NB4 (cell line): ENCODE results near the gene RDH11.
"Not testable (repeated sequence)": the region's sequence is repeated elsewhere in the genome, so short reads cannot be mapped to it uniquely, and the experiment has no call there.

ENCODE experiments used
- CTCF ChIP-seq: IDR thresholded peaks from one replicate; pipeline ENCODE4 v1.5.1; 2012; ENCODE audit warnings: low read depth, low read length
- MAX ChIP-seq: IDR thresholded peaks from 2 replicates; pipeline ENCODE4 v1.6.1; 2011; ENCODE audit warnings: low read depth, low read length
- MYC ChIP-seq: IDR thresholded peaks from 2 replicates; pipeline ENCODE4 v1.6.1; 2011; ENCODE audit warnings: low read depth, low read length
- POLR2A ChIP-seq: IDR thresholded peaks from 2 replicates; pipeline ENCODE4 v1.6.1; 2011; ENCODE audit warnings: mild to moderate bottlenecking; ENCODE audit not compliant: insufficient read length; ENCODE audit errors: extremely low read depth

- not testable (repeated sequence) for TF ChIP-seq POLR2A, CTCF, MYC, MAX
Measured at GRCh38 chr14:67701492-67701891, 5.9 kb upstream of the RDH11 start, which contains the start of gene RDH12.
